Measurements from ENCODE around the gene CDKN2B-AS1. TPM values are rescaled to one million over a fixed set of nuclear protein-coding genes. Genes with fewer than 3 reads are reported as not detected.

The CDKN2B-AS1 gene
- polyA plus RNA-seq, 1 donor (not counting 4 experiments of a cell fraction or from before 2014, with no cell fraction given) = 1.1 TPM

GRCh38 chr9:22105005-22105722 lies 110.6 kb downstream of the CDKN2B-AS1 start:
- no peak overlapping the region for H3K4me2 ChIP-seq (ENCODE audit: control insufficient read depth, extremely low read depth, insufficient read depth, low read depth, low read length)
- peaks cover 38% of the 10 kb centered on the region for H3K4me1 ChIP-seq (ENCODE audit: control insufficient read depth, extremely low read depth, insufficient read depth, low read length)
- FAIRE-seq (no peak), DNase-seq (ENCODE audit: low read depth, low spot score) (no peak)
- no peaks in the 10 kb centered on the region for H3K9me3 ChIP-seq (ENCODE audit: control insufficient read depth, low read depth, low read length)
- H3K79me2 ChIP-seq (ENCODE audit: control insufficient read depth, insufficient read depth, low read length) = no peaks in the 10 kb centered on the region
- H2AFZ ChIP-seq (ENCODE audit: control insufficient read depth, low read length) = no peak overlapping the region
- dilution Hi-C loops (cut with MboI; ENCODE audit: extremely low pct_ligation_motif_present, low sequenced_read_pairs) = loop anchor here (25.0 kb wide), 1 partner anchor 132 kb away; no protein-coding TSS in a partner anchor
- H3K9me1 ChIP-seq (ENCODE audit: control insufficient read depth, extremely low read depth, insufficient read depth, low read length) = no peaks in the 10 kb centered on the region
- no peak overlapping the region for H3K4me3 ChIP-seq (ENCODE audit: control insufficient read depth in 2 of 3, extremely low read depth in 1 of 3, insufficient read depth in 2 of 3, low read depth in 1 of 3, low read length in 3 of 3)
- H3K36me3 ChIP-seq (ENCODE audit: control insufficient read depth in 2 of 2, extremely low read depth in 1 of 2, insufficient read depth in 2 of 2, low read length in 2 of 2) = no peaks in the 10 kb centered on the region
- H3K27me3 ChIP-seq (ENCODE audit: control insufficient read depth, extremely low read depth, insufficient read depth, low read length) = no peaks in the 10 kb centered on the region
- TF ChIP-seq, protein P1, sequence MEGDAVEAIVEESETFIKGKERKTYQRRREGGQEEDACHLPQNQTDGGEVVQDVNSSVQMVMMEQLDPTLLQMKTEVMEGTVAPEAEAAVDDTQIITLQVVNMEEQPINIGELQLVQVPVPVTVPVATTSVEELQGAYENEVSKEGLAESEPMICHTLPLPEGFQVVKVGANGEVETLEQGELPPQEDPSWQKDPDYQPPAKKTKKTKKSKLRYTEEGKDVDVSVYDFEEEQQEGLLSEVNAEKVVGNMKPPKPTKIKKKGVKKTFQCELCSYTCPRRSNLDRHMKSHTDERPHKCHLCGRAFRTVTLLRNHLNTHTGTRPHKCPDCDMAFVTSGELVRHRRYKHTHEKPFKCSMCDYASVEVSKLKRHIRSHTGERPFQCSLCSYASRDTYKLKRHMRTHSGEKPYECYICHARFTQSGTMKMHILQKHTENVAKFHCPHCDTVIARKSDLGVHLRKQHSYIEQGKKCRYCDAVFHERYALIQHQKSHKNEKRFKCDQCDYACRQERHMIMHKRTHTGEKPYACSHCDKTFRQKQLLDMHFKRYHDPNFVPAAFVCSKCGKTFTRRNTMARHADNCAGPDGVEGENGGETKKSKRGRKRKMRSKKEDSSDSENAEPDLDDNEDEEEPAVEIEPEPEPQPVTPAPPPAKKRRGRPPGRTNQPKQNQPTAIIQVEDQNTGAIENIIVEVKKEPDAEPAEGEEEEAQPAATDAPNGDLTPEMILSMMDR (optimal IDR thresholded peaks at IDR 0.05 in 1 of 3, IDR thresholded peaks at IDR 0.05 in 1 of 3, conservative IDR thresholded peaks at IDR 0.05 in 1 of 3; ENCODE audit: extremely low read depth in 1 of 3, insufficient read depth in 2 of 3, low read length in 3 of 3) = no peak
- TF ChIP-seq EZH2 (IDR thresholded peaks at IDR 0.05; ENCODE audit: low read length) = no peak
- H4K20me1 ChIP-seq (ENCODE audit: control insufficient read depth, extremely low read depth, insufficient read depth, low read length) = no peaks in the 10 kb centered on the region
- no peak overlapping the region for H3K27ac ChIP-seq (ENCODE audit: control insufficient read depth, insufficient read depth, low read length)
- no peak overlapping the region for H3K9ac ChIP-seq (ENCODE audit: control insufficient read depth, extremely low read depth, insufficient read depth, low read length)

- dilution Hi-C loops (cut with MboI; ENCODE audit: extremely low pct_ligation_motif_present, low sequenced_read_pairs) = loop anchor here (25.0 kb wide), 1 partner anchor 130 kb away; no protein-coding TSS in a partner anchor
- H3K79me2 ChIP-seq (ENCODE audit: control insufficient read depth, insufficient read depth, low read length) = no peaks in the 10 kb centered on the region
- no peaks in the 10 kb centered on the region for H3K27me3 ChIP-seq (ENCODE audit: control insufficient read depth, extremely low read depth, insufficient read depth, low read length)
- no peak overlapping the region for H3K4me3 ChIP-seq (ENCODE audit: control insufficient read depth in 2 of 3, extremely low read depth in 1 of 3, insufficient read depth in 2 of 3, low read depth in 1 of 3, low read length in 3 of 3)
- H3K9ac ChIP-seq (ENCODE audit: control insufficient read depth, extremely low read depth, insufficient read depth, low read length) = no peak overlapping the region
- TF ChIP-seq, protein P1 (optimal IDR thresholded peaks at IDR 0.05 in 1 of 3, IDR thresholded peaks at IDR 0.05 in 1 of 3, conservative IDR thresholded peaks at IDR 0.05 in 1 of 3; ENCODE audit: extremely low read depth in 1 of 3, insufficient read depth in 2 of 3, low read length in 3 of 3) = no peak
- no peak for TF ChIP-seq EZH2 (IDR thresholded peaks at IDR 0.05; ENCODE audit: low read length)
- H3K4me1 ChIP-seq (ENCODE audit: control insufficient read depth, extremely low read depth, insufficient read depth, low read length) = peaks cover 44% of the 10 kb centered on the region
- peak overlapping the region; percentile 57 for H3K27ac ChIP-seq (ENCODE audit: control insufficient read depth, insufficient read depth, low read length)
- peak overlapping the region; percentile 48 for H2AFZ ChIP-seq (ENCODE audit: control insufficient read depth, low read length)
- no peaks in the 10 kb centered on the region for H3K36me3 ChIP-seq (ENCODE audit: control insufficient read depth in 2 of 2, extremely low read depth in 1 of 2, insufficient read depth in 2 of 2, low read length in 2 of 2)
- no peaks in the 10 kb centered on the region for H3K9me1 ChIP-seq (ENCODE audit: control insufficient read depth, extremely low read depth, insufficient read depth, low read length)
- peak overlapping the region; percentile 15 for H3K4me2 ChIP-seq (ENCODE audit: control insufficient read depth, extremely low read depth, insufficient read depth, low read depth, low read length)
- no peaks in the 10 kb centered on the region for H4K20me1 ChIP-seq (ENCODE audit: control insufficient read depth, extremely low read depth, insufficient read depth, low read length)
- H3K9me3 ChIP-seq (ENCODE audit: control insufficient read depth, low read depth, low read length) = no peaks in the 10 kb centered on the region
- FAIRE-seq = peak; percentile 94
- DNase-seq (ENCODE audit: low read depth, low spot score) = no peak
Measured at GRCh38 chr9:22107202-22108045, 112.8 kb downstream of the CDKN2B-AS1 start.

Data from keratinocyte (primary cell).